GM19372 (cell line): Measurements from ENCODE around the gene ARFRP1.
"Not testable (repeated sequence)": the region's sequence is repeated elsewhere in the genome, so short reads cannot be mapped to it uniquely, and the experiment has no call there.

Experiments
- ATAC-seq: cut with Tn5 transposase; IDR thresholded peaks from one replicate; pipeline ENCODE4 v1.9.1; 2021; ENCODE audit warnings: mild to moderate bottlenecking, low read depth, moderate library complexity; ENCODE audit not compliant: unreplicated experiment

The ARFRP1 gene

GRCh38 chr20:63733579-63734081, 25.9 kb upstream of the ARFRP1 start:
- no peak for ATAC-seq

DNA sequence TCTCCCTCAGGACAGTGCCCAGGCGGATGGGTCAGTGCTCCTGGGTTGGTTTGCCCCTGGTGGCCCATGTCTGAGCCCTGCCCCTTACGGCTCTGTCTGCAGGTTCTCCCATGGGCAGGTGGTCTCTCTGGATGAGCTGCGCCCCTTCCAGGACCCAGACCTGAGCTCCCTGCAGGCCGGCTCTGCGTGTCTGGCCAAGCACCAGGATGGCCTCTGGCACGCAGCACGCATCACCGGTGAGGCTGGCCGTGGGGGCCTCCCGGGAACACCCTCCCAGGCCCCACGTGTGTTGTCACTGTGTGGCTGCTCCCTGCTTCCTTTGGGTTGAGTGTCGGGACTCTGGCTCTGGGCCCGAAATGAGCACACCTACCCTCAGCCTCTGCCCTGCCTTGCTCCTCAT, 25.3 kb upstream of the ARFRP1 start:
- no peak for ATAC-seq

DNA sequence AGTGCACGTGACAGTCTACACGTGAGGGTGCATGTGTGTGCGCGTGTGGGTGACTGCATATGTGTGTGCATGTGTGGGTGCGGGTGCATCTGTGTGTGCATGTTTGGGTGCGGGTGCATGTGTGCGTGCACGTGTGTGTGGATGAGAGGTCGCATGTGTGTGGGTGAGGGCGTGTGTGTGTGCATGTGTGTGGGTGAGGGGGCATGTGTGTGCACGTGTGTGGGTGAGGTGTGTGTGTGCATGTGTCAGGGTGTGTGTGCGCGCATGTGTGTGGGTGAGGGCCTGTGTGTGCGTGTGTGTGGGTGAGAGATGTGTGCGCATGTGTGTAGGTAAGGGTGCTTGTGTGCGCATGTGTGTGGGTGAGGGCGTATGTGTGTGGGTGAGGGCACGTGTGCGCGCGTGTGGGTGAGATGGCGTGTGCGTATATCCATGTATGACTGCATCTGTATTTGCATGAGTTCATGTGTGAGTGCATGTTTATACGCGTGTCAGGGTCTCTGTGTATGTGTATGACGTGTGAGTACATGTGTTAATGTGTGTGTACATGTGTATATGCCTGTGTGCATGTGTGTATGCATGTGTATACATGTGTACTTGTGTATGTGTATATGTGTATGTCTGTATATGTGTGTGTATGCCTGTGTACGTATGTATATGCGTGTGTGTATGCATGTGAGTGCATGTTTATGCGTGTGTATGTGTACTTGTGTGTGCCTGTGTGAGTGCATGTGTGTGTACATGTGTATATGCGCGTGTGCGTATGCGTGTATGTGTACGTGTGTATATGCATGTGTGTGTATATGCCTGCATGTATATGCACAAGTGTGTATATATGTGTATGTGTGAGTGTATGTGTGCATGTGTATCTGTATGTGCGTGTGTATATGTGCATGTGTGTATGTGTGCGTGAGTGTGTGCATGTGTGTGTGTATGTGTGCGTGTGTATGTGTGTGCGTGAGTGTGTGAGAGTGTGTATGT, 24.6 kb upstream of the ARFRP1 start:
- ATAC-seq, result no peak

GRCh38 chr20:63731410-63731809, 23.6 kb upstream of the ARFRP1 start:
- no peak for ATAC-seq

DNA sequence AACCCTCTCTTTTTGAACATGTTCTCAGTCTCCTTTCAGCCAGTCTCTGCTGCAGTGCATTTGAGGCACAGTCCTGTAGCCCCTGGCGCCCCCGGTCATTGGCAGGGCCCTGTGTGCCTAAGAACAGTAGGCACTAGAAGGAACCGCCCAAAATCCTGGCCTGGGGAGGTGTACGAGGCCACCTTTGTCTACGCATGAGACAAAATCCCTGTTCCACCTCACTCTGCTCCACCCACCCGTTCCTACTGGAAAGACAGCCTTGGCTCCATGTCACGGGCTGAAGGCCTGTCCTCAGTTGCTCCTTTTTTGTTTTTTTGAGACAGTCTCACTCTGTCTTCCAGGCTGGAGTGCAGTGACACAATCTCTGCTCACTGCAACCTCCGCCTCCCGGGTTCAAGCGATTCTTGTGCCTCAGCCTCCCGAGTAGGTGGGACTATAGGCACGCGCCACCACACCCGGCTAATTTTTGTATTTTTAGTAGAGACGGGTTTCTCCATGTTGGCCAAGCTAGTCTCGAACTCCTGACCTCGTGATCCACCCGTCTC, 22.5 kb upstream of the ARFRP1 start:
- ATAC-seq, result not testable (repeated sequence)

GRCh38 chr20:63722967-63723622, 15.3 kb upstream of the ARFRP1 start:
- ATAC-seq, result not testable (repeated sequence)

DNA sequence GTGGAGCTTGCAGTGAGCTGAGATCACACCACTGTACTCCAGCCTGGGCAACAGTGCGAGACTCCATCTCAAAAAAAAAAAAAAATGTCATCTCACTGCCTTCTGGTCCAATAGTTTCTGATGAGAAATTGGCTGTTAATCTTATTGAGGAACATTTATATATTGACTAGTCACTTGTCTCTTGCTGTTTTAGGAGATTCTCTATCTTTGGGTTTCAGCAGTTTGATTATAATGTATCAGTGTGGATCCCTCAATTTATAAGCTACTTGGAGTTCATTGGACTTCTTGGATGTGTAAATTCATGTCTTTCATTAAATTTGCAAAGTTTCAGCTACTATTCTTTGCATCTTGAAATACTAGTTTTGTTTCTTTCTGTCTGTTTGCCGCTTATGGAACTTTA, 11.2 kb upstream of the ARFRP1 start:
- ATAC-seq, result no peak

DNA sequence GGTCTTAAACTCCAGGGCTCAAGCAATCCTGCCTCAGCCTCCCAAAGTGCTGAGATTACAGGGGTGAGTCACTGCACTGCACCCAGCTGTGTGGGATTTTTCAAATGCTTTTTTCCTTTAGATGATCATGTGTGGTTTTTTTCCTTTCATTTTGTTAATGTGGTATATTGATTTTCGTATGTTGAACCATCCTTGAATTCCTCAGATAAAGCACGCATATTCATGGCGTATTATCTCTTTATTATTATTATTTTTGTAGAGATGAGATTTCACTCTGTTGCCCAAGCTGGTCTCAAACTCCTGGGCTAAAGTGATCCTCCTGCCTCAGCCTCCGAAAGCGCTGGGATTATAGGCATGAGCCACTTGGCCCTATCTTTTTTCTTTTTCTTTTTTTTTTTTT, 7.1 kb upstream of the ARFRP1 start:
- ATAC-seq, result no peak

- no peak for ATAC-seq
Observed at GRCh38 chr20:63712191-63712590, 4.4 kb upstream of the ARFRP1 start.

- no peak for ATAC-seq
Observed at GRCh38 chr20:63711085-63711645, 3.4 kb upstream of the ARFRP1 start.

GRCh38 chr20:63709149-63709527, 1.4 kb upstream of the ARFRP1 start:
- no peak for ATAC-seq

DNA sequence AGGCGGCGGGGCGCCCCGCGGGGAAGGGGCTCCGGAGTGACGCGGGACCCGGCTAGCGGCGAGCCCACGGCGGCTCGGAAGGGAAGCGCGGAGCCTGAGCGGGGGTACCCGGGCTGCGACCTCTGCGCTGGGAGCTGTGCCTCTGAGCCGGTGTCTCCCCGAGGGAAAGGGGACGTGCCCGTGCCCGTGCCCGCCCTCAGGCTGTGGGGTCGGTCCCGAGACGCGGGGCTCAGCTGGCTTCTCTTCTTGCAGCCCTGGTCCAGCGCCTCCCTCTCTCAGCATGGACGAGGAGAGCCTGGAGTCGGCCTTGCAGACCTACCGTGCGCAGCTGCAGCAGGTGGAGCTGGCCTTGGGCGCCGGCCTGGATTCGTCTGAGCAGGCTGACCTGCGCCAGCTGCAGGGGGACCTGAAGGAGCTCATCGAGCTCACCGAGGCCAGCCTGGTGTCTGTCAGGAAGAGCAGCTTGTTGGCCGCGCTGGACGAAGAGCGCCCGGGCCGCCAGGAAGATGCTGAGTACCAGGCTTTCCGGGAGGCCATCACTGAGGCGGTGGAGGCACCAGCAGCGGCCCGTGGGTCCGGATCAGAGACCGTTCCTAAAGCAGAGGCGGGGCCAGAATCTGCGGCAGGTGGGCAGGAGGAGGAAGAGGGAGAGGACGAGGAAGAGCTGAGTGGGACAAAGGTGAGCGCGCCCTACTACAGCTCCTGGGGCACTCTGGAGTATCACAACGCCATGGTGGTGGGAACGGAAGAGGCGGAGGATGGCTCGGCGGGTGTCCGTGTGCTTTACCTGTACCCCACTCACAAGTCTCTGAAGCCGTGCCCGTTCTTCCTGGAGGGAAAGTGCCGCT, 749 bp upstream of the ARFRP1 start:
- no peak for ATAC-seq

DNA sequence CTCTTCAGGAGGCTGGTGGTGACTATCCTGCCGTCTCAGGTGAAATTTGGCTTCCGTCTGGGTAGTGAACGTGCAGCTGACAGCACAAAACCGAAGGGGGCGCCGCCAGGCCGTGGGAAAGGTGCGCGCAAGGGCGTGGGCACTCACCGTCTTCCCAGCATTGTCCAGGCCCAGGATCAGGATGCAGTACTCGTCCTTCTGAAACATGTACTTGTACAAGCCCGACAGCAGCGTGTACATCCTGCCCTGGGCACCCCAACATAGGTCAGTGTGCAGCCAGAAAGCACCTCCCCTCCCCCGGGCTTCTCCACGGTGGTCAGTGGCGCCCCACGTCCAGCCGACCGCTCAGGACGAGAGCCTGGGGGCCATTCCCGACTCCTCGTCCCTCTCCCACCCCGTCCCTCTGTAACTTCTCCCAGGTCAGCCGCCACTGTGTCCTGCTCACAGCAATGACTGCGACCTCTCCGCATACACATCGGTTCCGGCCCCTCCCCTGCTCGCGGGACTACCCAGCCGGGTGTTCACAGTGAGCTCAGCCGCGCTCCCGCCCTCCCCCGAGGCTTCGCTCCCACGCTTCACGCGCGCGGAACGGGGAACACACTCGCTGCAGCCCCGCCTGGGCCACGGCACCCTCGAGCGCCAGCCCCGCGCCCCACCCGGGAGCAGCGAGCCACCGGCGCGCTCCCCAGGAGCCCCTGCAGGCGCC, 771 bp downstream of the ARFRP1 start:
- peak; percentile 23 for ATAC-seq

GRCh38 chr20:63706027-63706695, 1.6 kb downstream of the ARFRP1 start:
- ATAC-seq, result no peak

DNA sequence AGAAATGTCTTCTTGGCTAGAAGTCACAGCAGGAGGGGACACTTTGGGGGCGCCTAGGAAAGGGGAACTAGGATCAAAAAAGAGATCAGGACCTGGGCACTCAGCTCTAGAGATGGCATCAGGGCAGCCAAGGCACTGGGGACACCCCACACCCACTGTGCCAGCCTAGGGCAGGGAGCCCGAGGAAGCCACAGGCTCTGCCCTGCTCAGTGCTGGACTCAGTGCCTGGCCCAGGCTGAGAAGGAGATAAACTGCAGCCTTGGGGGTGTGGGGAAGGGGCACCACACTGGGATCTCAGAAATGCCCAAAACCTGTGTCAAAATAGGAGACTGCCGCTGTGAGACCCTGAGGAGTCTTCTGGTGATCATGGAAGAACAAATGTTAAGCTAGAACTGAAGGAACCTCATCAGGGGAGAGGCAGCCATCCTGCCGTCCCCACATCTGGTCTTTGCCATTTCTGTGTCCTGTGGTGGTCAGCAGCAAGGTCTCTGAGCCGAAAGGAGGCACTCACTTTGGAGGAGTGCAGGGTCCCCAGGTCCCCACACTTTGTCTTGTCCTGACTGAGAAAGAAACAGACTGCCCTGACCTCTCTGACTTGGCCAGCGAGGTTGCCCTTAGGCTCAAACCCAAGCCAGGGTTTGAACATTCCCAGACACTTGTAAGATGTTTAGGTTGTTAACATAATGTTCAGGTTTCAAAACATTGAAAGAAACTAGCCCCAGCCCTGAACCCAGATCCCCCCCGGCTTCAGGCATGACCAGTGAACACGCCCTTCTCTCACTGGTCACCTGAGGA, 2.3 kb downstream of the ARFRP1 start:
- no peak for ATAC-seq

- no peak for ATAC-seq
Observed at GRCh38 chr20:63704749-63705117, 3.0 kb downstream of the ARFRP1 start.

GRCh38 chr20:63703976-63704748, 3.6 kb downstream of the ARFRP1 start:
- ATAC-seq, result no peak
